SIG-M5 (cell line): ENCODE results near the gene RGS6.

Experiments
- DNase-seq: peaks from one replicate; lab custom pipeline; 2025; lab: John Stamatoyannopoulos, UW

Gene RGS6

DNA sequence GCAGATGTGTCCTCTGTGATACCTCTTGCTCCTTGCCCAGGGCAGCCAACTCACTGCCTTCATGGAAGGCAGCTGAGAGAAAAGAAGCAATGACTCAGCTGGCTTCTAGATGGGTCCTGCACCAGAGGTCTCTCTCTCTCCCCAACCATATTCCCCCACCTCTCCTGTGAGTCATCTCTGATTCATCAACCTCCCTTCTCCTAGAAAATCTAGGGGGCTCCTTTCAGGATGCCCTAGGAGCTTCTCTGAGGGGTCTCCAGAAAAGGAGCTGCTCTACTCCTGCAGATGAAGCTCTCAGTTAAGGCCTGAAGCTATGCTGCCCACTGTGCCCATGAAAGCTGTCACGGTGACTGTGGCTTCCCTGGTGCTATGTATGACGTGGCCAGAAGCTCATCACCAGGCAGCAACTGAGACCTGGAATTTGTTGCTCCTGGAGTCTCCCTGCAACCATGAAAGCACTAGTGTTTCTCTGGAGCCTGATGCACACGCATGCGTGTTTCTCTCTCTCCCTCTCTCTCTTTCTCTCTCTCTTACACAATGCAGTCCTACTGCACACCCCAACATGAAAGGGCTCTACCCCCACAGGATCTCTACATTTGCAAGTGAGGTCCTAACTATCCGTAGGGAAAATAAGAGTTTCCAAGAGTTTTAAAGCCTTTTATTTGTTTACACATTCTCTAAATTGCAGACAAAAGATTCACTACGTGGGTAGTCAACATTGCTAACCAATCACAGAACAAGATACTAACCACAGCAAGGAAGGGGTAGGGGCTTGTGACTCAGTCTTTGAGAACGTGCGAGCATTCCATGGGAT is 676.4 kb downstream of the RGS6 start:
- no peak for DNase-seq

DNA sequence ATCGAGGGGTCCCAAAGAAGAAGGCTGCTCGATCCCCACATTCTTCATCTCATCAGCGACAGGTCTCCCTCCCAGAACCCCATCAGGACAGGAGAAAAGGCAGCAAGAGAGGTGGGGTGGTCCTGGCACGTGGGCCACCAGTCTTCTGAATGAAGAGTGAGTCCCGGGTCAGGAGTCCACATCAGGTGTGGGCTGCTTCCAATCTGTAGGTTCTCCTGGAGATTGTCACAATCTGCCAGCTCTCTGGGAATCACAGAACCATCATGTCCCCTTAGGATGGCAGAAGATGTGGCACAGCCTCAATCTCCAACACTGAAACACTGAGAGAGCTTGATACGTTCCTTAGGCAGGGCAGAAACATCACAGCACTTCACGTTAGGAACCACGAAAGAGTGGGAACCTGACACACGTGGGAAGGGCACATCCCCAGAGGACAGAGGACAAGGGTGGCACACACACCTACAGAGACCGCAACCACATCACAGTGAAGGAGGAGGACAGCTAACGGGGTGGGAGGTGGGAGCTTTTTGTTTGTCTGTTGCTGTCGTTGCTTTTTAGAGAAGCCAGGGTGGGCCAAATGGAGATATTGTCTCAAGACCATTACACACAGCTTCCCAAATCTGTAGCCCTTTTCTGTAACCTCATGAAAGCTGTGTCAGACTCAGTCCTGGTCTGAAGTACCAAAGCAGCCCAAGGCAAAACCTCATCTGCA is 677.1 kb downstream of the RGS6 start:
- DNase-seq, result no peak

DNA sequence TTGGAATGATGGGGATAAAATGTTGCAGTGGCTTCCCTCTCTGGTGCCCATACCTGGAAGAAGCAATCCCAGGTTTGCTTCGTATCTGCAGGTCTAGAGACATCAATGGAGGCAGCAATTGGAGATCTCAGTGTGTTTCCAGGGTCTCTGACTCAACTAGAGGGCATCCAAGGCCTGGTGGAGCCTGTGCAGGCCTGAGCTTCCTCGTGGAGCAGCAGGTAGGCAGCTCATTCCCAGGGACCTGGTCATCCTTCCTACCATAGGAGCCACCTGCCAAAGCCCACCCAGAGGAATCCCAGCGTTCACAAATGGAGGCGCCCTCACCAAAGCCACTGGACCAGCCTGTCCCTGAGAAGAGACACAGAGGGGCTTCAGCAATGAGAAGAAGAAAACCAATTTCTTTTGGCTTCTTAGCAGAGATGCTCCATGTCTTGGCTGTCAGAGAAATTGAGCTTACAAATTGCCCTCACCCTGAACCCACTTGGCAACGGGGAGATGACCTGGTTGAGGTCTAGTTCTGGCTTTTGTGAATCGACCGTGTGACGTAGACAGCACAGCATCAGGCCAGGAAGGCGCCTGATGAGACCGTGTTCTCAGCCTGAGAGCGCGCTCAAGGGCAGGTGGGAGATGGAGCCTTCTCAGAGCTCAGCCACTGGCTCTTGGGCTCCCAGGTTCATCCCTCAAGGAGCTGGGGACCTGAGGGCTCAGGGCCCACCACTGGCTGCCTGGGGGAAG is 678.0 kb downstream of the RGS6 start:
- DNase-seq, result no peak

DNA sequence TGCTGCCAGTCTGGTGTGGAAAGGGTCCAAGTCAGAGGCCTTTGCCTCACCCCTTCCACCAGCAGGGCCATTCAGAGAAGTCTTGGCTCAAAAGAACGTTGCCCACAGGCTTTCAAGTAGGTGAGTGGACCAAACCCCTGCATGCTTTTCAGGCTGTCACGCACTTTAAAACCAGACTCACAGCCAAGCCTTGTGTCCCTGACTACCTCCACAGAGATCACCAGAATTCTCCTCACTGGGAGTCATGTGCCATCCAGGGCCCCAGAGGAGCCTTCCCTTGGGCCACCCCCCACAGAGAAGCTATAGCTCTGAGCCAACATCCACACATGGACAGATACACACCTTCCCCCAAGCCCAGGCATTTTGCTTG is 678.6 kb downstream of the RGS6 start:
- no peak for DNase-seq

DNA sequence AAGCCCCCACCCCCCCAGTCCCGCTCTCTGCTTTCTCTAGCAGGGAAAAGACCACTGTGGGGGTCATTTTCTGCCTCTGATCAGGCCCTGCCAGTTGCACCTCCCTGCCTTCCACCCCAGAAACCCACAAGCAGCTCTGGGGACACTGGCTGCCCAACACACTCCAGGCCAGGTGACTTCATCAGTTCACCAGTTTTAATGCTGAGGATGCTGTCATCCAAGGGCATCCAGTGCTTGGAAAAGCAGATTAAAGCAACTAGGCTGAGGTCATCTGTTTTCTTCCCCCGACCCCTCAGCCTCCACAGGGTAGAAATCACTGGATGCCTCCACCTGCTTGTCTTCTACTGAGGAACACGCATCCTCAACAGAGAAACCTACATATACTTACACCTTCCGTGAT is 679.3 kb downstream of the RGS6 start:
- DNase-seq, result no peak

DNA sequence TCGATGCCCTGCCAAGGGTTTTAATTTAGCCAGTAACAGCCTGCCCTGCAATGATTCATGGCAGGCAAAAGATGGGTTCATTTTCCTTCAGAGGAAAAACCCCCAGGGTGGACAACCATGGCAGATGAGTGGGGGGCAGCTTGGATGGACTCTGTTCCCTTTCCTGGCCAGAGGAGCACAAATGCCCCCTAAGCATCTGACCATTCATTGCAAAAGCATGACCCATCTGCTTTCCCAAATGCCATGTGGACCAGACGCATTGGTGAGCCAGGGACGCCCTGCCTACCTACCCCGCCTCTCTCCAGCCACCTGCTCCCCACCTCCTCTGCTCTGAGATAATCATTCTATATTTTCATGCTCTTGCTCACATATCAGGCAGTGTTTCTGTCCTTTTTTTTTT is 679.8 kb downstream of the RGS6 start:
- no peak for DNase-seq

DNA sequence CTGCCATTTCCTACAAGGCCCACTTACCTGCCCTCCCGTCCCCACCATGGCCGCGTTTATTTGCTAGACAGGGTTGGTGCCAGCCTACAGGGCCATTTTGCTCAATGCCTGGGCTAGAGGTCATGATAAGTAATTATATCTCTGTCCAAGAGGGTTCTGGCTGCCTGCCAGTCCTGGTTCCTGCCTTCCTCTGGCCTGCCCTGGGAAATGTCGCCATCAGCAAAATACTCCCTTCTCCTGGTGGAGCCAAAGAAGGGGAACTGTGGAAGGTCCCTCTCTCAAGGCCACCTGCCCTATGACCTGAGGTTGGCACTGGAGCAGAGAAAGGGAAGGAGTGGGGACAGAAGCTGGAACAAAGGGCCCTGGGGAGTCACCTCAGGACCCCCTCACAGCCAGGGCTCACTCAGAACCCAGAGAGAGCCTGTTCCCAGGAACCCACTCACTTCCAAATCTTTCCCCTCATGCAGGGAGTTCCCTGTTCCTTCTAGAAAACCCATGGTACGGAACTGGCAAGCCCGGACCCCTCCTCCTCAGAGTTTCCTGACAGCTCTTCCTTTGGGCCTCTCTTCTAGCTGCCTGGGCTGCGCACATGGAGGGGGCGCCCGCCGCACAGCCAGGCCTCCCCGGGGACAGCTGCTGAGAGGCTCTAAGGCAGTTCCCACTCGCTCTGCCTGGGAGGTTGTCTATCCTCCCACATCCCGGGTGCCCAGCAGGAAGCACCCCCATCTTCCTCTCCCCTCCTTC is 681.2 kb downstream of the RGS6 start:
- no peak for DNase-seq

DNA sequence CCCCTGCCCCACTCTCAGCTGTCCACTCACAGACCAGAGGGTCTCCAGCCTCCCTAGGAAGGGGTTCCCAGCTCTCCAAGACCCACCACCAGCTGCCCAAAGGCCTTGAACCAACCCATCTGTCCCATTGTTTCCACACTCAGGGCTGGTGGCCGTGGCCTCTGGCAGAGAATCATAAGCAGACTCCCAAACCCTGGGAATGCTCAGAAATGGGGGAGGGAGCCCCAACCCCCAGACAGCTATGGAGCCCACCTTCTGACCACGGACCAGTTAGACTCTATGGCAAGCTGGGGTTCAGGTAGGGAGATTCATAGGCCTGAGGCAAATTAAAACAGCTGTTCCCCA is 681.7 kb downstream of the RGS6 start:
- DNase-seq, result no peak

DNA sequence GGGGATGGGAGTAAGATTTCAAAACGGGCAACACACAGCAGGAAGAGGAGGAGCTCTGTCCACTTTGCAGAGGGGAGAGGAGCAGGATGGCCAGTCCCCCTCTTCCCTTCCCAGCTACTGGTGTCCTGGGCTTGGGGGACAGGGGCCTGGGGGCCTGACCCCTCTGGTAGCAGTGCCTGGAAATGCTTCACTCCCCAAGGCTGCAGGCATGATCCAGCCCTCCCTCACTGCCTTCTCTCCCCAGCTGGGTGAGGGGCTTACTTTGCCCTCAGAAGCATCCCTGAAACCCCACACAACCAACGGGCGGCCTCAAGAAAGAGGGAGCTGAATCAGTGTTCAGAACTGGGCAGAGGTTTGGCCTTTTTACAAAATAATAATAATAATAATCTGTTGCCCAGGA is 682.1 kb downstream of the RGS6 start:
- no peak for DNase-seq

DNA sequence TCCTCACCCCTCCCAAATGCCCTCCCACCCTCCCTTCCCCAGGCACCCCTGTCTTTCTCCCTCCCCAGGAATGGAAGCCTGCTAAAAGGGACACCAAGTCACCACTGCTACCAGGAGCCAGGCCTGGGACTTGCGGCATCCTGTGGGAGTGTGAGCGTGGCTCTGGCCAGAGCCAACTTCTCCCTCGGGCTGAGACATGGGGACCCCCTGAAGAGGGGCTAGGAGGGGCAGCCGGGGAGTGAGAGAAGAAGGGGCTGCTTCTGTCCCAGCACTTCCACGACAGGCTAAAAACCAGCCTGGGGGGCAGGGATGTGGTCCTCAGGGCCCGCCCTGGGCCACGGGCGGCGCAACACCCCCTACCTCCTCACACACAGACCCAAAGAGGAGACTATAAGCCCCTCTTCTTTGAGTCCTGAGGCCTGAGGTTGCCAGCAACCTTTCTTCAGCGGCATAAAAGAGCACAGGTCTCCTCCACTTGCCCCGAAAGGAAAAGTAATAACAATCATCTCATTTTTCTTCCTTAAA is 682.7 kb downstream of the RGS6 start:
- DNase-seq, result no peak

DNA sequence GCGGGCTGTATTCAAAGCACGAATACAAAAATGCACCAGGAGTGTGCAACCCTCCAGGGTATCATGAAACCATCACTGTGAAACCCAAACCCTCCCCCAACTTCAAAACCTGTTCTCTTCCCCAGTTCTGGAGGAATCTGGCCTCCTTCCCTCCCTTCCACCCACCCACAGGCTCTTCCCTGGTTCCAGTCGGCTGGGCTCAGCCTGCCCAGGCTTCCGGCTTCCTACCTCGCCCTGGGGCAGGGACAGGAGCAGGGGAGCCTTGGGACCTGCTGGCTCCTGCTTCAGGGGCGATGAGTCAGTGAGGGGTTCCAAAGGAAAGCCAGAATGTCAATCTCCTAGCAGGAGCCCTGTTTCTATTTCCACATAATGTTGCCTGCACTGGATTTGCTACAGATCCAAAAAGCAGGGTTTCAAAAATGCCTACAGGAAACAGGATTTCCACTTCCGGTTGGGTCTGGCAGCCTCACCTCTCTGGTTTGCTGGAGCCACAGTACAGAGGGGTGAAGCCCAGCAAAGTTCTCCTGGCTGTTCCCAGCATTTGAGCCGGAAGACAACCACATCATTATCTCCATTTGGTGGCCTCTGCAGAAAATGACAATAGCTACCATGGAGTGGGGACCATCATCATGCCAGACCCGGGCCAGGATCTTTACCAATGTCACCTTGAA is 683.4 kb downstream of the RGS6 start:
- DNase-seq, result no peak
